T-helper 2 cell treated with Interferon-gamma antibody and Interleukin-4, amounts not matched to agents 5 μg/mL and 100 μg/mL, for 36 hours (primary cell): ENCODE data around the gene SPACA4.
"Not testable (repeated sequence)": the region's sequence is repeated elsewhere in the genome, so short reads cannot be mapped to it uniquely, and the experiment has no call there.

Source experiments
- DNase-seq: peaks from one replicate; pipeline ENCODE4 v3.0.0; 2021; ENCODE audit warnings: low spot score
- H3K27ac Mint-ChIP-seq: one replicate; pipeline ENCODE4 v1.8.0; 2021; ENCODE audit warnings: mild to moderate bottlenecking, mixed read lengths
- H3K27me3 Mint-ChIP-seq: one replicate; pipeline ENCODE4 v1.8.0; 2021; ENCODE audit warnings: low read depth, mixed read lengths
- H3K36me3 Mint-ChIP-seq: one replicate; pipeline ENCODE4 v1.8.0; 2021; ENCODE audit warnings: low read depth, mixed read lengths
- H3K4me1 Mint-ChIP-seq: one replicate; pipeline ENCODE4 v1.8.0; 2021; ENCODE audit warnings: low read depth, mixed read lengths
- H3K4me3 Mint-ChIP-seq: one replicate; pipeline ENCODE4 v1.8.0; 2022; ENCODE audit warnings: mild to moderate bottlenecking, moderate library complexity, mixed read lengths
- H3K9me3 Mint-ChIP-seq: one replicate; pipeline ENCODE4 v1.8.0; 2021; ENCODE audit warnings: mixed read lengths

Gene SPACA4

GRCh38 chr19:48630296-48631063 is 23.9 kb downstream of the SPACA4 start:
- Mint-ChIP-seq H3K4me3 (no peak overlapping the region), H3K9me3 (no peaks in the 10 kb centered on the region), H3K27ac (peak overlapping the region; percentile 41), H3K36me3 (peaks cover 16% of the 10 kb centered on the region), H3K27me3 (no peaks in the 10 kb centered on the region), H3K4me1 (peaks cover 17% of the 10 kb centered on the region)
- DNase-seq, result no peak

GRCh38 chr19:48631225-48631624 is 24.7 kb downstream of the SPACA4 start:
- no peak for DNase-seq
- H3K27ac Mint-ChIP-seq, result no peak overlapping the region
- peaks cover 16% of the 10 kb centered on the region for H3K36me3 Mint-ChIP-seq

GRCh38 chr19:48632286-48632685 is 25.7 kb downstream of the SPACA4 start:
- not testable (repeated sequence) for H3K4me3 Mint-ChIP-seq, DNase-seq, H3K27ac Mint-ChIP-seq, H3K9me3 Mint-ChIP-seq, H3K27me3 Mint-ChIP-seq
- Mint-ChIP-seq H3K4me1 (peaks cover 20% of the 10 kb centered on the region), H3K36me3 (peaks cover 14% of the 10 kb centered on the region)

More at GRCh38 chr19:48631225-48631624, 24.7 kb downstream of the SPACA4 start:
- Mint-ChIP-seq H3K27me3 (no peaks in the 10 kb centered on the region), H3K4me3 (no peak overlapping the region), H3K4me1 (peaks cover 20% of the 10 kb centered on the region), H3K9me3 (no peaks in the 10 kb centered on the region)

GRCh38 chr19:48632692-48633147 is 26.2 kb downstream of the SPACA4 start:
- H3K9me3 Mint-ChIP-seq, result no peaks in the 10 kb centered on the region
- H3K4me1 Mint-ChIP-seq, result peaks cover 22% of the 10 kb centered on the region
- no peak overlapping the region for H3K27ac Mint-ChIP-seq
- no peaks in the 10 kb centered on the region for H3K27me3 Mint-ChIP-seq
- H3K36me3 Mint-ChIP-seq, result peaks cover 14% of the 10 kb centered on the region
- H3K4me3 Mint-ChIP-seq, result no peak overlapping the region
- DNase-seq, result no peak

- DNase-seq, result no peak
- peaks cover 14% of the 10 kb centered on the region for H3K36me3 Mint-ChIP-seq
- H3K27ac Mint-ChIP-seq, result peak overlapping the region; percentile 26
- no peaks in the 10 kb centered on the region for H3K27me3 Mint-ChIP-seq
- H3K4me1 Mint-ChIP-seq, result peaks cover 27% of the 10 kb centered on the region
- peaks cover 2% of the 10 kb centered on the region for H3K9me3 Mint-ChIP-seq
- peak overlapping the region; percentile 79 for H3K4me3 Mint-ChIP-seq
Measured at GRCh38 chr19:48633148-48634035, 26.9 kb downstream of the SPACA4 start.

GRCh38 chr19:48634036-48634342 is 27.4 kb downstream of the SPACA4 start:
- Mint-ChIP-seq H3K27me3 (no peaks in the 10 kb centered on the region), H3K4me1 (peaks cover 30% of the 10 kb centered on the region), H3K36me3 (peaks cover 11% of the 10 kb centered on the region), H3K4me3 (peak overlapping the region; percentile 79), H3K9me3 (peaks cover 5% of the 10 kb centered on the region), H3K27ac (peak overlapping the region; percentile 85)
- DNase-seq, result no peak

GRCh38 chr19:48634424-48635262 is 28.1 kb downstream of the SPACA4 start:
- Mint-ChIP-seq H3K36me3 (peaks cover 9% of the 10 kb centered on the region), H3K27me3 (no peaks in the 10 kb centered on the region), H3K27ac (peak overlapping the region; percentile 85), H3K4me1 (peaks cover 30% of the 10 kb centered on the region), H3K9me3 (peaks cover 5% of the 10 kb centered on the region), H3K4me3 (peak overlapping the region; percentile 79)
- peak; percentile 90 for DNase-seq

- peak overlapping the region; percentile 95 for H3K27ac Mint-ChIP-seq
- no peaks in the 10 kb centered on the region for H3K27me3 Mint-ChIP-seq
- H3K4me1 Mint-ChIP-seq, result peaks cover 30% of the 10 kb centered on the region
- peak overlapping the region; percentile 85 for H3K4me3 Mint-ChIP-seq
- peaks cover 4% of the 10 kb centered on the region for H3K36me3 Mint-ChIP-seq
- peaks cover 5% of the 10 kb centered on the region for H3K9me3 Mint-ChIP-seq
- DNase-seq, result peak; percentile 79
Measured at GRCh38 chr19:48635263-48635965, 28.9 kb downstream of the SPACA4 start.

GRCh38 chr19:48635966-48636858 is 29.7 kb downstream of the SPACA4 start:
- no peaks in the 10 kb centered on the region for H3K27me3 Mint-ChIP-seq
- peak overlapping the region; percentile 95 for H3K27ac Mint-ChIP-seq
- peaks cover 5% of the 10 kb centered on the region for H3K9me3 Mint-ChIP-seq
- H3K4me1 Mint-ChIP-seq, result peaks cover 30% of the 10 kb centered on the region
- DNase-seq, result no peak
- H3K36me3 Mint-ChIP-seq, result no peaks in the 10 kb centered on the region
- H3K4me3 Mint-ChIP-seq, result peak overlapping the region; percentile 85

GRCh38 chr19:48636859-48637448 is 30.4 kb downstream of the SPACA4 start, which contains the start of gene DBP:
TSS of gene DBP (minus strand) at chr19:48637379. CDS start at chr19:48636994, 385 bp downstream.
- Mint-ChIP-seq H3K27me3 (no peaks in the 10 kb centered on the region), H3K36me3 (no peaks in the 10 kb centered on the region), H3K27ac (peak within 1 kb of the TSS; percentile 100), H3K9me3 (peaks cover 5% of the 10 kb centered on the region), H3K4me3 (peak within 1 kb of the TSS; percentile 85), H3K4me1 (peaks cover 32% of the 10 kb centered on the region)
- DNase-seq, result no peak

GRCh38 chr19:48637449-48637947 is 31.0 kb downstream of the SPACA4 start:
- DNase-seq, result peak; percentile 98
- Mint-ChIP-seq H3K27me3 (no peaks in the 10 kb centered on the region), H3K4me1 (peaks cover 32% of the 10 kb centered on the region), H3K9me3 (peaks cover 5% of the 10 kb centered on the region), H3K4me3 (peak overlapping the region; percentile 85), H3K36me3 (no peaks in the 10 kb centered on the region), H3K27ac (peak overlapping the region; percentile 100)
